Left lung (tissue), 10 donors: ENCODE results near the gene CLDN16. TPM values are rescaled to one million over a fixed set of nuclear protein-coding genes. Genes with fewer than 3 reads are reported as not detected.
A peak's percentile ranks its signal among the peaks of the same experiment; 100 is the strongest.

ENCODE experiments used
- ATAC-seq: fragments of 200-7000 bp; cut with Tn5 transposase; one replicate; pipeline ENCODE4 v1.9.1; 2020; ENCODE audit warnings: moderate library complexity
- DNase-seq, 4 donors: peaks; one replicate each; pipeline ENCODE4 v3.0.0-alpha.2; 2013 to 2020
- H3K27ac ChIP-seq, 2 donors: fragments of 200-600 bp; sonication (generic) in 1 of 2; one replicate each; pipeline versions ENCODE4 v1.5.0 to v1.8.0; 2020 to 2021
- H3K27me3 ChIP-seq, 2 donors: fragments of 200-600 bp; sonication (generic) in 1 of 2; one replicate each; pipeline versions ENCODE4 v1.5.0 to v1.8.0; 2020 to 2021
- H3K36me3 ChIP-seq, 2 donors: fragments of 200-600 bp; sonication (generic) in 1 of 2; one replicate each; pipeline versions ENCODE4 v1.5.0 to v1.8.0; 2020 to 2021
- H3K4me1 ChIP-seq, 2 donors: fragments of 200-600 bp; one replicate each; pipeline ENCODE4 v1.8.0; 2021
- H3K4me3 ChIP-seq, 2 donors: fragments of 200-600 bp; sonication (generic) in 1 of 2; one replicate each; pipeline versions ENCODE4 v1.5.0 to v1.8.0; 2020 to 2021; ENCODE audit warnings: mild to moderate bottlenecking in 1 of 2
- H3K9me3 ChIP-seq, 2 donors: fragments of 200-600 bp; sonication (generic) in 1 of 2; one replicate each; pipeline versions ENCODE4 v1.5.0 to v1.8.0; 2020 to 2021
- intact Hi-C, 2 donors: fragments of 100-400 bp; cut with DNase I; formaldehyde crosslinking; loops; one replicate each; pipeline versions ENCODE4 v1.11.2 to v1.14.2; 2022
- polyA plus RNA-seq, 6 donors: library from polyadenylated mRNA; unstranded; fragments of 120-200 nt; gene quantifications; one replicate each; pipeline ENCODE4 v1.2.1, GENCODE V29; 2013; ENCODE audit not compliant: insufficient read length in 6 of 6
- total RNA-seq, 2 donors: library from RNA; stranded (reverse); fragmentation: NEBNext Ultra II Directional; extraction: Animal tissue kit (Norgen Biotek cat#: 25700); gene quantifications; one replicate each; pipeline ENCODE4 v1.2.1, GENCODE V29; 2021
- TF ChIP-seq, protein P1 (sequence below), 2 donors: fragments of 200-600 bp; sonication (generic) in 1 of 2; IDR thresholded peaks; one replicate each; pipeline versions ENCODE4 v1.5.0 to v1.8.0; 2021; ENCODE audit warnings: antibody characterized with exemption in 2 of 2
- donor health status: DM: no; HTN: yes; CAD: no.
- donor health status: DM: no; HTN: no; CAD: no.

CLDN16 gene
- total and polyA plus RNA-seq, 8 donors, result 0.04 to 1.1 (median 0.29) TPM; not detected in 1

DNA sequence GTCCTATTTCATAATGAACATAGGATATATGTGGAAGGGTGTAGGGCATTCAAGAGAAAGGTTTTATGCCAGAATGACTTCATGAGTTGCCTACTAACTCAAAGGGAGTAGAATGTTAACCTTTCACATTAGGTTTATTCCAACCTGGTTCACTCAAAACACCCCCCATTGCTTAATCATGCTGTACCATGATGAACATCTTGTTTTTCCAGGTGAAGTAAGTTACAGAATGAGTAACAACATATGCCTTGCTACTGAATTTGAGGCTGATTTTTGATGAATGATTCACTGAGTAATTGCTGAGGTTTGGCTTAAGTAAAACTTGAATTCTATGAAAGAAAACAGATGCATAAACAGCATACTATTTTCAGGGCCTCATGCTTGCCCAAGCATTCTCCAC, 5.9 kb upstream of the CLDN16 start:
- H3K4me3 ChIP-seq, result no peak overlapping the region
- intact Hi-C loops, result no loop called here
- no peaks in the 10 kb centered on the region for H3K9me3 ChIP-seq
- DNase-seq (no peak), ATAC-seq (no peak)
- H3K27me3 ChIP-seq, result no peaks in the 10 kb centered on the region
- TF ChIP-seq, protein P1, sequence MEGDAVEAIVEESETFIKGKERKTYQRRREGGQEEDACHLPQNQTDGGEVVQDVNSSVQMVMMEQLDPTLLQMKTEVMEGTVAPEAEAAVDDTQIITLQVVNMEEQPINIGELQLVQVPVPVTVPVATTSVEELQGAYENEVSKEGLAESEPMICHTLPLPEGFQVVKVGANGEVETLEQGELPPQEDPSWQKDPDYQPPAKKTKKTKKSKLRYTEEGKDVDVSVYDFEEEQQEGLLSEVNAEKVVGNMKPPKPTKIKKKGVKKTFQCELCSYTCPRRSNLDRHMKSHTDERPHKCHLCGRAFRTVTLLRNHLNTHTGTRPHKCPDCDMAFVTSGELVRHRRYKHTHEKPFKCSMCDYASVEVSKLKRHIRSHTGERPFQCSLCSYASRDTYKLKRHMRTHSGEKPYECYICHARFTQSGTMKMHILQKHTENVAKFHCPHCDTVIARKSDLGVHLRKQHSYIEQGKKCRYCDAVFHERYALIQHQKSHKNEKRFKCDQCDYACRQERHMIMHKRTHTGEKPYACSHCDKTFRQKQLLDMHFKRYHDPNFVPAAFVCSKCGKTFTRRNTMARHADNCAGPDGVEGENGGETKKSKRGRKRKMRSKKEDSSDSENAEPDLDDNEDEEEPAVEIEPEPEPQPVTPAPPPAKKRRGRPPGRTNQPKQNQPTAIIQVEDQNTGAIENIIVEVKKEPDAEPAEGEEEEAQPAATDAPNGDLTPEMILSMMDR (IDR thresholded peaks at IDR 0.05), result no peak
- no peaks in the 10 kb centered on the region for H3K36me3 ChIP-seq
- H3K4me1 ChIP-seq, result peaks cover 0 to 4% of the 10 kb centered on the region in 2 donors
- H3K27ac ChIP-seq, result no peak overlapping the region

DNA sequence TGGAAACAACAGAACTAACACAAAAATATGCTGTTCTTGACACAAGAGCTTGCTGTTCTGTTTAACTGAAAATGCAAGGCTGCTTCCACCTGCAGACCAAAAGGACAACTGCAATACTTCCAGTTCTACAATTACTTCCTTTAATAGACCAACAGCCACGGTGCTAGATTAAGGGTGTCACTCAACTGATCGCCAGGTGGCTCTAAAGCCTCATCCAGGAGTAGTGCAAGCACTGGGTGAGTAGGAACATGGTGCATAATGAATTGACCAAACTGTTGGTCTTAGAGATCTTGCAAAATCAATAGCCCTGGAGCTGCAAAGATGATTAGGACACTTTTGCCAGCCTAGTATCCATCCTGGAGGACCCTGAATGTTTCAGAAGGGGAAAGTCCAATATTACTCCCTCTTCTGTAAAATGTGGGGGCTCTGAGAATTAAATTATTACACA, 3.6 kb upstream of the CLDN16 start:
- H3K27me3 ChIP-seq, result no peaks in the 10 kb centered on the region
- no peaks in the 10 kb centered on the region for H3K36me3 ChIP-seq
- ATAC-seq (peak; percentile 86), DNase-seq (peak in 2 of 4 donors; percentile 24 to 48)
- intact Hi-C loops, result no loop called here
- H3K4me1 ChIP-seq, result peaks cover 5% of the 10 kb centered on the region in 2 donors
- no peaks in the 10 kb centered on the region for H3K9me3 ChIP-seq
- TF ChIP-seq, protein P1 (IDR thresholded peaks at IDR 0.05), result peak in 1 of 2 donors; percentile 41
- H3K4me3 ChIP-seq, result no peak overlapping the region
- no peak overlapping the region for H3K27ac ChIP-seq

DNA sequence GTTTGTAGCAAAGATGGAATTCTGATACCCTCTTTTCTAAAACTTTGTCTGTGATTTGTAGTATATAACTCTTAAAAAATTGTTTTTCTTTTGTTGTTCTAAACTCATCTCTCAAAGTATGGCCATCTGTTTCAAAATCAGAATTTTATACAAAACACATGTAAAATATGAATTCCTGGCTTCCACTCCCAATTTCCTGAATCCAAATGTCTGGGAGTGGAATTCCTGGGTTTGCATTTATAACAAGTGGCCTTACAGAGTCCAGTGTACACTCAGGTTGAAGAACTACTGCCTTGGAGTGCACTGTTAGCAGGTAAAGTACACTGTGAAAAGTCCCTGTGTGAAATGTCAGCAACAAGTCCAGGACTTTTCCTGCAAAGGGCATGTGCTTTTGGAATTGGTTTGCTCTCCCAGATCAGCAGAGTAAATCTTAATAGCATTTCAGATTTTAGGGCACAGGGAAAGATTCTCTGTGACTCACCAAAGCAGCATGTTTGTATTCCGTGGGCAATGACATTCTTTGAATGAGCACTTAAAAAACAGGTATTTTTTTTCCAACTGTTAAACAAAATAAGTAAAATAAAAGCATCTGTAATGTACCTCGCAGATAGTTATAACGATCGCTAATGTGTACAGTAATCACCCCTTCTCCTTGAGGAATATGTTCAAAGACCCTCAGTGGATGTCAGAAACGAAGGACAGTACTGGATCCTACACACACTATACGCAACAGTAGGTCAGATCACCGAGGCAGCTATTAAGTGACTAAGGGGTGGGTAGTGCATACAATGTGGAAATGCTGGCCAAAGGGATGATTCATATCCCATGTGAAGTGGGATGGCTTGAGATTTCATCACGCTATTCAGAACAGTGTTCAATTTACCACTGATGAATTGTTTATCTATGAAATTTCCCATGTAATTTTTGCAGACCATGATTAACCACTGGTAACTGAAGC, 2.0 kb upstream of the CLDN16 start:
- intact Hi-C loops, result no loop called here
- DNase-seq (no peak), ATAC-seq (peak; percentile 63)
- Histone ChIP-seq H3K27me3 (no peaks in the 10 kb centered on the region), H3K4me3 (no peak overlapping the region), H3K4me1 (peaks cover 5% of the 10 kb centered on the region in 2 donors), H3K9me3 (no peaks in the 10 kb centered on the region), H3K27ac (peak overlapping the region in 1 of 2 donors; percentile 30), H3K36me3 (no peaks in the 10 kb centered on the region)
- TF ChIP-seq, protein P1 (IDR thresholded peaks at IDR 0.05), result no peak

DNA sequence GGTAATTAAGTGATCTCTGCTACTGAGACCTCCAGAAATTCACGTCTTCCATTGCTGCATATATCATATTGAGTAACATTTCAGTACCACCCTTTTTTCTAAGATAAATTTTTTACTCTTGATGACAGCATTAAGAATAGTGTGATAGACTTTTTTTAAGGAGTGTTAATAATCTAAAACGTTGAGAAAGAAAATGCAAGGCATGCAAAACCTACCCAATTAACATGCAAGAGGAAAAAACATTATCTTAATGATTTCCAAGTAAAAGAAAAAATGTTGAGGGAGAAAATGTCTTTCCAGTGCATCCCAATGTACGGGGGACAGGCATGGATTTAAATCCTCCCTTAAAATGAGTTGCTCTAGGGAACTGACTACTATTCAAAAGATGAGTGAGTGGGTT, 740 bp downstream of the CLDN16 start:
- DNase-seq (no peak), ATAC-seq (no peak)
- TF ChIP-seq, protein P1 (IDR thresholded peaks at IDR 0.05), result no peak
- Histone ChIP-seq H3K4me1 (peaks cover 5% of the 10 kb centered on the region in 2 donors), H3K27me3 (no peaks in the 10 kb centered on the region), H3K9me3 (no peaks in the 10 kb centered on the region), H3K36me3 (no peaks in the 10 kb centered on the region), H3K27ac (no peak overlapping the region), H3K4me3 (no peak overlapping the region)
- intact Hi-C loops, result no loop called here

DNA sequence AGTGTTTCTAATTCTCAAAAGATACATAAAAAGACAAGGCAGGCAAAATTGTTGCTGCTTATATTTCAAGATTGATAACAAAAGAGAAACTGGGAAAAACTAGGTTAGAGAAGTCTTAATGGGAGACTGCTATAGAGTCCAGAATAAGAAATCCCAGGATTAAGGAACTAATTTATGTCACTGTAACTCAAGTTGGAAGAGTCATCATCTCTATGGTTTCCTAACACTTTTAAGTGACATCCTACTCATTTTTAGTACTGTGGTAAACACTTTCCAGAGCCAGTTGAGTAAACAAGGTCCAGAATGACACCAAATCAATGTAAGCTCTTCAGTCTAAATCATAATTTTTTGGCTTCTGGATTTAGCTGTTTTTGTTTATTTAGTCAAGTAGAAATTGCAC, 8.0 kb downstream of the CLDN16 start:
- H3K9me3 ChIP-seq, result no peaks in the 10 kb centered on the region
- ATAC-seq (no peak), DNase-seq (no peak)
- TF ChIP-seq, protein P1 (IDR thresholded peaks at IDR 0.05), result no peak
- no peaks in the 10 kb centered on the region for H3K27me3 ChIP-seq
- no peak overlapping the region for H3K27ac ChIP-seq
- intact Hi-C loops, result no loop called here
- no peaks in the 10 kb centered on the region for H3K36me3 ChIP-seq
- H3K4me3 ChIP-seq, result no peak overlapping the region
- no peaks in the 10 kb centered on the region for H3K4me1 ChIP-seq
